HG03354 (cell line): Measurements from ENCODE around the gene TRAPPC3.

ENCODE experiments used
- ATAC-seq: cut with Tn5 transposase; IDR thresholded peaks from one replicate; pipeline ENCODE4 v1.9.1; 2021; ENCODE audit warnings: mild to moderate bottlenecking; ENCODE audit not compliant: unreplicated experiment, poor library complexity, severe bottlenecking

TRAPPC3 gene

GRCh38 chr1:36132029-36132428, 17.3 kb downstream of the TRAPPC3 start:
- no peak for ATAC-seq

- no peak for ATAC-seq
These were observed 20.4 kb downstream of the TRAPPC3 start for GRCh38 chr1:36128905-36129206.

- no peak for ATAC-seq
These were observed 21.0 kb downstream of the TRAPPC3 start for GRCh38 chr1:36128126-36128904.

GRCh38 chr1:36126797-36127500, 22.3 kb downstream of the TRAPPC3 start:
- no peak for ATAC-seq

GRCh38 chr1:36126005-36126716, 23.1 kb downstream of the TRAPPC3 start:
- ATAC-seq: no peak

GRCh38 chr1:36125129-36125991, 23.9 kb downstream of the TRAPPC3 start, which contains the start of gene COL8A2:
COL8A2 (minus strand) TSS chr1:36125222; CDS start chr1:36100242, 24,980 bp downstream.
- no peak for ATAC-seq

GRCh38 chr1:36124404-36125128, 24.7 kb downstream of the TRAPPC3 start:
- no peak for ATAC-seq

- no peak for ATAC-seq
These were observed 25.9 kb downstream of the TRAPPC3 start for GRCh38 chr1:36123356-36123755.

GRCh38 chr1:36122062-36123030, 26.9 kb downstream of the TRAPPC3 start:
- ATAC-seq: no peak

- ATAC-seq: no peak
These were observed 29.8 kb downstream of the TRAPPC3 start for GRCh38 chr1:36119456-36119855.

GRCh38 chr1:36118447-36119204, 30.7 kb downstream of the TRAPPC3 start:
- ATAC-seq: no peak

GRCh38 chr1:36116901-36117300, 32.4 kb downstream of the TRAPPC3 start:
- ATAC-seq: no peak

- no peak for ATAC-seq
These were observed 33.4 kb downstream of the TRAPPC3 start for GRCh38 chr1:36115931-36116330.

- no peak for ATAC-seq
These were observed 34.1 kb downstream of the TRAPPC3 start for GRCh38 chr1:36115200-36115669.

GRCh38 chr1:36114371-36114770, 34.9 kb downstream of the TRAPPC3 start:
- no peak for ATAC-seq

GRCh38 chr1:36112823-36113222, 36.5 kb downstream of the TRAPPC3 start:
- ATAC-seq: no peak

GRCh38 chr1:36111151-36111550, 38.1 kb downstream of the TRAPPC3 start:
- ATAC-seq: no peak
